GM21529 (cell line): ENCODE results near the gene CCDC6.
"Not testable (repeated sequence)": the region's sequence is repeated elsewhere in the genome, so short reads cannot be mapped to it uniquely, and the experiment has no call there.

Experiments used
- ATAC-seq: cut with Tn5 transposase; IDR thresholded peaks from one replicate; pipeline ENCODE4 v1.9.1; 2021; ENCODE audit not compliant: unreplicated experiment

Gene CCDC6

DNA sequence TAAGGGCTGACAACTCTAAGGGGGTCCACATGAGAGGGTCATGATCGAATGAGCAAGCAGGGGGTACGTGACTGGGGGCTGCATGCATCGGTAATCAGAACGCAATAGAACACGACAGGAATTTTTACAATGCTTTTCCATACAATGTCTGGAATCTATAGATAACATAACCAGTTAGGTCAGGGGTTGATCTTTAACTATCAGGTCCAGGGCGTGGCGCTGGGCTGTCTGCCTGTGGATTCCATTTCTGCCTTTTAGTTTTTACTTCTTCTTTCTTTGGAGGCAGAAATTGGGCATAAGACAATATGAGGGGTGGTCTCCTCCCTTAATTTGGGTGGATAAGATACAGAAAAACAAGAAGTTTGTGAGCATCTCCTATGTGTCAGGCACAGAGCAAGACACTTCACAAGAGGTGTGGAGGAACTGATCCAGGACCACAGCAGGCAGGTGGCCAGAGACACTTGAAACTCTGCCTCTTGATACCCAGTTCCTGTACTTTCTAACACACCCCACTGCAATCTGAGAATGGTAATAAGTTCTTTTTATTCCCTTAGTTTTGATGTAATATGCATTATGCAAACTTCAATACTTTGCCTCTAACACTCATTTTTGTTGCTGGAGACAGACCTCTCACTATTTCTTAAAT, 135.1 kb downstream of the CCDC6 start:
- ATAC-seq = no peak

- ATAC-seq = no peak
These were observed 135.7 kb downstream of the CCDC6 start for GRCh38 chr10:59770689-59771088.

GRCh38 chr10:59762505-59762904, 143.9 kb downstream of the CCDC6 start:
- no peak for ATAC-seq

- no peak for ATAC-seq
These were observed 148.4 kb downstream of the CCDC6 start for GRCh38 chr10:59757966-59758365.

DNA sequence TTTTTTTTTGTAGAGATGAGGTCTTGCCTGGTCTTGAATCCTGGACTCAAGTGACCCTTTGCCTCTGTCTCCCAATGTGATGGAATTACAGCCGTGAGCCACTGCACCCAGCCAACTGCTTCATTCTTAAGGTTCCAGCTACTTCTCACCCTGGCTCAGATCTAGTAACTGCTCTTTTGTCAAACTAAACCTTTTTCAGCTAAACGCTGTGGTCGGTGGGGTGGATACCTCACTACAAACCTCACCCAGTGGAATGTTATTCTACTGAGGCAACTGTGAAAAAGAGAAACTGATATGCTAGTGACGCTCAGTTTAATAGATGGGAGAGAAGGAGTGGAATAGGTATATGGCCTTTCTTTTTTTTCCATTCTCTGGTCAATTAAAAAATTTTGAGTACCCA, 151.4 kb downstream of the CCDC6 start:
- no peak for ATAC-seq

- ATAC-seq = no peak
These were observed 153.1 kb downstream of the CCDC6 start, which contains the start of gene MRLN for GRCh38 chr10:59753267-59753666. TSS of gene MRLN (minus strand) at chr10:59753455.

GRCh38 chr10:59752278-59752940, 153.9 kb downstream of the CCDC6 start:
- ATAC-seq = no peak

DNA sequence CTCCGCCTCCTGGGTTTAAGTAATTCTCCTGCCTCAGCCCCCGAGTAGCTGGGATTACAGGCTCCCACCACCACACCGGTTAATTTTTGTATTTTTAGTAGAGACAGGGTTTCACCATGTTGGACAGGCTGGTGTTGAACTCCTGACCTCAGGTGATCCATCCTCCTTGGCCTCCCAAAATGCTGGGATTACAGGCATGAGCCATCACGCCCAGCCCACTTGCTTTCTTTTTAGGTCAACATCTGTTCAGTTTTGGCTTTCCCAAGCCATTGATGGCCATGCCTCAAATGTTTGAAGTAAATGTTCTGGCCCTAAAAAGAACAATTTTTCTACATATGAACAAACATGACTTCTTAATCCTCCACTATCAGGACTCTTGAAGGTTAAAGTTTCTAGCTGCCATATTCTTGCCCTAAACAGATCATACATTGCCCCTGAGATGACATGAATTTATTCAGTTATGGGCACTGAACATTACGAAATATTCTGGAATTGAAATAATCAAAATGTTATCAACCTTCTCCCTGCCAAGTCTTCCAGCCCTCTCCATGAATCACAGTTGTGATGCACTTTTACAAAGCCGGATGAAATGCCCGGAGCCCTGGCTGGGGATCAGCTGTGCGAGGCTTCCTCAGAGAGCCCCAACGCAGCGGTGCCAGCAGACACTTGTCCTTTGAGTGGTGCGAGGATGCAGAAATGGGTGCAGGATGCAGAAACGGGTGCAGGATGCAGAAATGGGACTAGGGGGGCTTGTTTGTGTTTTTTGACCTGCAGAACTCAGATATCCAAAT, 156.0 kb downstream of the CCDC6 start:
- ATAC-seq = no peak

DNA sequence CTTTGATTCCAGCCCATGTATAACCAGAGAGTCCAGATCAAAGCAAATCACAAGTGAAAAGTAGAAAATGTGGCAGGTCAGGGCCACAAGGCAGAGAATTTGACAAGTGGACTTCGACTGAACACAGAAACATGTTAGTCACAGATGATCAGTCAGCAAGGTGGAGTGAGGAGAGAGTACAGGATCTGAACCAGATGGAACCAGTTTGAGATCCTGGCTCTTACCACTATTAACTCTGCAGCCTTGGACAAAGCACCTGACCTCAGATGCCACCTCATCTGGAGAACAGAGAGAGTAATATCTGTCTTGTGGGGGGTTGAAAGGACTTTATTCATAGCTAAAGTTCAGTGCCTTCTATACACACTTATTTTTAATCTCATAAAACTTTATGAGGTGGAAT, 157.5 kb downstream of the CCDC6 start:
- ATAC-seq = peak; percentile 87

DNA sequence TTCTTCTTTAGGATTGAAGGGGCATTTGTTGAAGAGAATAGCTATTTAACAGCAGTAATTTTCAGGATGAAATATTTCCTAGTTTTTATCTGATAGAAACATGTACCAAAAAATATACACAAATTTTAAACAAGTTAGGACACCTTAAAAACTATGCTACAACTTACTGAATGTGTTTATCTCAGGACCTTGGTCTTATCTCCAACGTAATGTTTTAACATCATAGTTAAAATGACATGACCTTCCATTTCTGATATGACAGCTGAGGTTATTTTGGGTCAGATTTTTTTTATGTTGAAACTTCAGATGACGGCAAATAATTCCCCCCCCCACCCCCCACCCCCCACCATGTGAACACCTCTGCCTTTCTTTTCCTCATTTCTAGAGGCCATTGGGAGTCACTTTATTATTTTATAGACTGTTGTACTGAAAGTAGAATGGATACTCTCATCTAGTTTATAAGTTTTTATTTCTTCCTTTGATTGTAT, 161.1 kb downstream of the CCDC6 start:
- no peak for ATAC-seq

GRCh38 chr10:59744762-59745161, 161.6 kb downstream of the CCDC6 start:
- not testable (repeated sequence) for ATAC-seq

DNA sequence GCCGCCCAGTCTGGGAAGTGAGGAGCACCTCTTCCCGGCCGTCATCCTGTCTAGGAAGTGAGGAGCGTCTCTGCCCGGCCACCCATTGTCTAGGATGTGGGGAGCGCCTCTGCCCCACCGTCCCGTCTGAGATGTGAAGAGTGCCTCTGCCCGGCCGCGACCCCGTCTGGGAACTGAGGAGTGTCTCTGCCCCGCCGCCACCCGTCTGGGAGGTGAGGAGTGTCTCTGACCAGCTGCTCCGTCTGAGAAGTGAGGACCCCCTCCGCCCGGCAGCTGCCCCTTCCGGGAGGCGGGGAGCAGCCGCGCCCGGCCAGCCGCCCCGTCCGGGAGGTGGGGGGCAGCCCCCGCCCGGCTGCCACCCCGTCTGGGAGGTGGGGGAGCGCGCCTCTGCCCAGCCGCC, 162.2 kb downstream of the CCDC6 start:
- ATAC-seq = not testable (repeated sequence)

DNA sequence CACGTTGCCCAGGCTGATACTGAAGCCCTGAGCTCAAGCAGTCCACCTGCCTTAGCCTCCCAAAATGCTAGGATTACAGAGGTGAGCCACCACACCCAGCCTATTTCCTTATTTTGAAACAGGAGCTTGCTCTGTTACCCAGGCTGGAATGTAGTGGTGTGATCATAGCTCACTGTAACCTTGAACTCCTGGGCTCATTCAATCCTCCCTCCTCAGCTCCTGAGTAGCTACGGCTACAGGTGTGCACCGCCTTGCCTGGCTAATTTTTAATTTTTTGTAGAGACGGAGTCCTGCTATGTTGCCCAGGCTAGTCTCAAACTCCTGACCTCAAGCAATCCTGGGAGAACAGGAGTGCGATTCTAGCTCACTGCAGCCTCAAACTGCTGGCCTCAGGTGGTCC, 164.8 kb downstream of the CCDC6 start:
- ATAC-seq = no peak

DNA sequence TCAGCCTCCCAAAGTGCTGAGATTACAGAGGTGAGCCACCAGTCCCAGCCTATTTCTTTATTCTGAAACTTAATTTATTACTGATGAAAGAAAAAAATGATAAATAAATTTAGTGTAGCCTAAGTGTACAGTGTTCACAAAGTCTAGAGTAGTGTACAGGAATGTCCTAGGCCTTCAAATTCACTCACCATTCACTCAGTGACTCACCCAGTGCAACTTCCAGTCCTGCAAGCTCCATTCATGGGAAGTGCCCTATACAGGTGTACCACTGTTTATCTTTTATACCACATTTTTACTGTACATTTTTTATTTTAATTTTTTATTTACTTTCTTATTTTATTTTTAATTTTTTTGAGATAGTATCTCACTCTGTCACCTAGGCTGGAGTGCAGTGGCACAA, 165.3 kb downstream of the CCDC6 start:
- ATAC-seq = no peak
